IMR-90 (cell line): Measurements from ENCODE around the gene ATP10A. TPM values are rescaled to one million over a fixed set of nuclear protein-coding genes. Genes with fewer than 3 reads are reported as not detected.

Experiments
- ATAC-seq: fragments of 200-7000 bp; cut with Tn5 transposase; 2 replicates; pipeline ENCODE4 v1.9.1; 2020; ENCODE audit warnings: low read depth, mild to moderate bottlenecking, moderate library complexity
- BruUV-seq: library from RNA; stranded (reverse); fragments of 400-500 nt; replicated peaks from 2 replicates; lab custom pipeline; 2021; lab: Mats Ljungman, UMichigan
- CTCF ChIA-PET: fragments of 300-600 bp; formaldehyde crosslinking; extraction: SDS; loops from one replicate; lab custom pipeline; 2021; ENCODE audit warnings: antibody characterized with exemption; lab: Yijun Ruan, JAX
- POLR2A ChIA-PET: fragments of 300-600 bp; sonication (Branson Sonifier 250); formaldehyde crosslinking; loops from one replicate; lab custom pipeline; 2022; ENCODE audit warnings: antibody characterized with exemption; ENCODE audit not compliant: unreplicated experiment; lab: Charles Lee
- DNase-seq: peaks from one replicate; pipeline ENCODE4 v3.0.0; 2013
- H2AFZ ChIP-seq: replicated peaks from 2 replicates; pipeline ENCODE3; 2013; ENCODE audit warnings: low read length, mild to moderate bottlenecking; ENCODE audit not compliant: poor library complexity
- H2AK5ac ChIP-seq: 2 replicates; pipeline ENCODE4 v1.6.1; 2013; ENCODE audit warnings: low read depth, low read length, inconsistent platforms
- H2AK9ac ChIP-seq: replicated peaks from 2 replicates; pipeline ENCODE3; 2013; ENCODE audit warnings: mild to moderate bottlenecking, low read depth, low read length, moderate library complexity; ENCODE audit not compliant: poor library complexity
- H2BK120ac ChIP-seq: 2 replicates; pipeline ENCODE4 v1.6.1; 2013; ENCODE audit warnings: low read depth, low read length, inconsistent platforms
- H2BK15ac ChIP-seq: 3 replicates; pipeline ENCODE4 v1.6.1; 2013; ENCODE audit warnings: low read depth, low read length, inconsistent platforms
- H2BK20ac ChIP-seq: 2 replicates; pipeline ENCODE4 v1.6.1; 2013; ENCODE audit warnings: low read depth, mild to moderate bottlenecking, inconsistent platforms, low read length, moderate library complexity
- H2BK5ac ChIP-seq: 2 replicates; pipeline ENCODE4 v1.6.1; 2013; ENCODE audit warnings: mild to moderate bottlenecking, low read depth, low read length, inconsistent platforms; ENCODE audit not compliant: poor library complexity, severe bottlenecking
- H3K14ac ChIP-seq: replicated peaks from 2 replicates; pipeline ENCODE4 v1.6.1; 2013; ENCODE audit warnings: low read depth, low read length, inconsistent platforms
- H3K18ac ChIP-seq: 2 replicates; pipeline ENCODE4 v1.6.1; 2013; ENCODE audit warnings: low read depth, low read length, control low read depth
- H3K23ac ChIP-seq: 2 replicates; pipeline ENCODE4 v1.6.1; 2013; ENCODE audit warnings: low read depth, low read length, inconsistent platforms
- H3K27ac ChIP-seq: 2 replicates; pipeline ENCODE4 v1.5.1; 2013; ENCODE audit warnings: mild to moderate bottlenecking, control low read depth, low read length; ENCODE audit not compliant: insufficient read depth
- H3K27me3 ChIP-seq: 2 replicates; pipeline ENCODE4 v1.6.1; 2013; ENCODE audit warnings: low read length; ENCODE audit not compliant: control insufficient read depth, insufficient read depth
- H3K36me3 ChIP-seq: 2 replicates; pipeline ENCODE4 v1.6.1; 2013; ENCODE audit warnings: low read length, mixed read lengths; ENCODE audit not compliant: control insufficient read depth, insufficient read depth
- H3K4ac ChIP-seq: 2 replicates; pipeline ENCODE4 v1.6.1; 2013; ENCODE audit warnings: low read depth, low read length, inconsistent platforms
- H3K4me1 ChIP-seq: 2 replicates; pipeline ENCODE4 v1.6.1; 2013; ENCODE audit warnings: low read length, mixed read lengths; ENCODE audit not compliant: control insufficient read depth, insufficient read depth
- H3K4me2 ChIP-seq: 2 replicates; pipeline ENCODE4 v1.6.1; 2013; ENCODE audit warnings: low read depth, mild to moderate bottlenecking, control low read depth, low read length, moderate library complexity
- H3K4me3 ChIP-seq: 2 replicates; pipeline ENCODE4 v1.5.1; 2013; ENCODE audit warnings: low read depth, mild to moderate bottlenecking, control low read depth, low read length, moderate library complexity; ENCODE audit not compliant: insufficient read depth
- H3K56ac ChIP-seq: 2 replicates; pipeline ENCODE4 v1.6.1; 2013; ENCODE audit warnings: low read length, inconsistent platforms; ENCODE audit not compliant: insufficient read depth; ENCODE audit errors: extremely low read depth
- H3K79me1 ChIP-seq, 2 experiments: 2 replicates each; pipeline ENCODE4 v1.6.1; 2013; ENCODE audit warnings: low read length in 2 of 2, inconsistent platforms in 1 of 2, low read depth in 1 of 2
- H3K9ac ChIP-seq: 2 replicates; pipeline ENCODE4 v1.6.1; 2013; ENCODE audit warnings: low read depth, low read length, control low read depth
- H3K9me1 ChIP-seq: 2 replicates; pipeline ENCODE4 v1.6.1; 2013; ENCODE audit warnings: low read length, inconsistent platforms; ENCODE audit not compliant: insufficient read depth
- H3K9me3 ChIP-seq: 2 replicates; pipeline ENCODE4 v1.6.1; 2013; ENCODE audit warnings: low read length; ENCODE audit not compliant: control insufficient read depth, insufficient read depth
- H4K20me1 ChIP-seq: 2 replicates; pipeline ENCODE4 v1.6.1; 2013; ENCODE audit warnings: low read length, inconsistent platforms; ENCODE audit not compliant: insufficient read depth
- H4K5ac ChIP-seq: 2 replicates; pipeline ENCODE4 v1.6.1; 2013; ENCODE audit warnings: mild to moderate bottlenecking, low read depth, low read length, control low read depth
- H4K8ac ChIP-seq, 2 experiments: 2 replicates each; pipeline ENCODE4 v1.6.1; 2013; ENCODE audit warnings: low read depth in 2 of 2, low read length in 2 of 2, control low read depth in 1 of 2, inconsistent platforms in 1 of 2
- H4K91ac ChIP-seq: 2 replicates; pipeline ENCODE4 v1.6.1; 2013; ENCODE audit warnings: low read depth, low read length, inconsistent platforms; ENCODE audit not compliant: insufficient read depth
- BHLHE40 ChIP-seq: fragments of 150-350 bp; IDR thresholded peaks from 2 replicates; pipeline ENCODE4 v1.6.1; 2016; ENCODE audit warnings: mild to moderate bottlenecking, low read depth, low read length
- CEBPB ChIP-seq: IDR thresholded peaks from 2 replicates; pipeline ENCODE4 v1.6.1; 2012; ENCODE audit warnings: low read depth, low read length, improper control_type of control experiment
- CHD1 ChIP-seq: IDR thresholded peaks from 2 replicates; pipeline ENCODE4 v1.6.1; 2012; ENCODE audit warnings: low read depth, low read length, improper control_type of control experiment
- CTCF ChIP-seq: conservative IDR thresholded peaks from 2 replicates; pipeline ENCODE4 v1.5.1; 2012; ENCODE audit warnings: mild to moderate bottlenecking, low read depth, low read length, improper control_type of control experiment
- ELK1 ChIP-seq: fragments of 150-350 bp; IDR thresholded peaks from 2 replicates; pipeline ENCODE4 v1.6.1; 2016; ENCODE audit warnings: low read depth, mild to moderate bottlenecking, low read length, moderate library complexity, borderline replicate concordance
- FOS ChIP-seq: fragments of 150-350 bp; IDR thresholded peaks from 2 replicates; pipeline ENCODE4 v1.6.1; 2016; ENCODE audit warnings: low read depth, low read length
- MAFK ChIP-seq: IDR thresholded peaks from 2 replicates; pipeline ENCODE4 v1.6.1; 2012; ENCODE audit warnings: low read depth, low read length, improper control_type of control experiment
- MAZ ChIP-seq: IDR thresholded peaks from 2 replicates; pipeline ENCODE4 v1.6.1; 2012; ENCODE audit warnings: low read depth, mild to moderate bottlenecking, low read length, improper control_type of control experiment, moderate library complexity, borderline replicate concordance
- MXI1 ChIP-seq: IDR thresholded peaks from 2 replicates; pipeline ENCODE4 v1.6.1; 2012; ENCODE audit warnings: low read depth, mild to moderate bottlenecking, low read length, moderate library complexity, borderline replicate concordance
- NFE2L2 ChIP-seq: fragments of 150-350 bp; IDR thresholded peaks from 2 replicates; pipeline ENCODE4 v1.6.1; 2016; ENCODE audit warnings: low read depth, mild to moderate bottlenecking, low read length
- POLR2A ChIP-seq: IDR thresholded peaks from 2 replicates; pipeline ENCODE4 v1.6.1; 2012; ENCODE audit warnings: mild to moderate bottlenecking, low read depth, low read length
- RAD21 ChIP-seq: IDR thresholded peaks from 2 replicates; pipeline ENCODE4 v1.6.1; 2012; ENCODE audit warnings: low read length, improper control_type of control experiment
- RFX5 ChIP-seq: IDR thresholded peaks from 2 replicates; pipeline ENCODE4 v1.8.0; 2012; ENCODE audit warnings: low read depth, mild to moderate bottlenecking, low read length, moderate library complexity
- SMC3 ChIP-seq: fragments of 150-350 bp; IDR thresholded peaks from 2 replicates; pipeline ENCODE4 v1.6.1; 2016; ENCODE audit warnings: low read depth, mild to moderate bottlenecking, antibody characterized with exemption, low read length, moderate library complexity
- USF2 ChIP-seq: fragments of 150-350 bp; IDR thresholded peaks from 2 replicates; pipeline ENCODE4 v1.6.1; 2017; ENCODE audit warnings: mild to moderate bottlenecking, antibody characterized with exemption, low read length, low read depth
- WGBS, 2 experiments: methylation state at CpG; one replicate each; pipeline versions ENCODE4 v1.1.5 to v1.1.7; 2013; ENCODE audit warnings: missing lambda C conversion rate in 2 of 2; ENCODE audit not compliant: insufficient read length in 1 of 2; ENCODE audit errors: extremely low coverage in 2 of 2; 5-methylcytosine and 5-hydroxymethylcytosine counted together
- dilution Hi-C: fragments of 300-500 bp; cut with HindIII; formaldehyde crosslinking; loops from one replicate; pipeline ENCODE4 v1.14.3; 2018; ENCODE audit warnings: low sequenced_read_pairs; ENCODE audit not compliant: unreplicated experiment
- in situ Hi-C: fragments of 300-500 bp; cut with MboI; formaldehyde crosslinking; loops from 3 replicates; pipeline ENCODE4 v1.14.3; 2019; ENCODE audit warnings: low sequenced_read_pairs, inconsistent platforms, mixed read lengths
- intact Hi-C: fragments of 100-400 bp; cut with micrococcal nuclease; formaldehyde crosslinking; loops from 2 replicates; pipeline ENCODE4 v1.10.0; 2022
- polyA plus RNA-seq, 3 experiments: library from polyadenylated mRNA; depleted of rRNA; stranded (reverse); fragments of >200 nt; gene quantifications; 2 replicates each; pipeline ENCODE4 v1.2.3, GENCODE V29; 2012; ENCODE audit warnings: low replicate concordance in 1 of 3
- total RNA-seq: library from RNA; depleted of rRNA; stranded (reverse); fragments of >200 nt; gene quantifications from 2 replicates; pipeline ENCODE4 v1.2.3, GENCODE V29; 2012

Gene ATP10A
- total and polyA plus RNA-seq, 2 of the 4 experiments (the other 2 are of a cell fraction) = 13.8 to 16.0 TPM

GRCh38 chr15:25711164-25711563, 152.0 kb downstream of the ATP10A start:
- Histone ChIP-seq H3K23ac (no peak overlapping the region), H3K9me3 (no peaks in the 10 kb centered on the region), H3K4me3 (no peak overlapping the region), H2BK15ac (no peak overlapping the region), H4K20me1 (no peaks in the 10 kb centered on the region), H3K36me3 (peaks cover 4% of the 10 kb centered on the region; the same call in 1 of the 2 replicates), H3K4me1 (peaks cover 2% of the 10 kb centered on the region; the same call in 1 of the 2 replicates), H2BK5ac (no peak overlapping the region), H3K27ac (no peak overlapping the region), H3K9me1 (peaks cover 9% of the 10 kb centered on the region), H3K18ac (no peak overlapping the region), H3K79me1 (peaks cover 0 to 9% of the 10 kb centered on the region in 2 experiments; a peak in 3 of 4 replicates), H3K14ac (no peak overlapping the region), H3K4me2 (no peak overlapping the region), H4K8ac (no peak overlapping the region), H2BK20ac (no peak overlapping the region), H2AFZ (no peak overlapping the region), H4K5ac (no peak overlapping the region), H2BK120ac (no peak overlapping the region), H3K9ac (no peak overlapping the region), H2AK5ac (no peak overlapping the region), H3K4ac (no peak overlapping the region), H3K56ac (no peak overlapping the region), H3K27me3 (no peaks in the 10 kb centered on the region), H4K91ac (no peak overlapping the region), H2AK9ac (no peak overlapping the region)
- intact Hi-C loops (no loop called here), in situ Hi-C loops (loop anchor here (25.0 kb wide), 1 partner anchor 551 kb away; no protein-coding TSS in a partner anchor), dilution Hi-C loops (no loop called here)
- POLR2A ChIA-PET = no interaction called here
- WGBS, 2 experiments = 96% methylated on average over 4 of the region's 9 CpGs; no CpG with 5 or more reads in 1 of the 2 experiments
- CTCF ChIA-PET = no interaction called here
- no peak for TF ChIP-seq CTCF
- TF ChIP-seq CEBPB = no peak
- TF ChIP-seq RAD21 = no peak
- no peak for TF ChIP-seq MXI1
- TF ChIP-seq SMC3 = no peak
- TF ChIP-seq ELK1 = no peak
- TF ChIP-seq USF2 = no peak
- TF ChIP-seq RFX5 = no peak
- TF ChIP-seq MAZ = no peak
- TF ChIP-seq MAFK = no peak
- TF ChIP-seq CHD1 = no peak
- no peak for TF ChIP-seq NFE2L2
- TF ChIP-seq BHLHE40 = no peak
- TF ChIP-seq POLR2A = no peak
- TF ChIP-seq FOS = no peak
- BruUV-seq = no TSS peak
- ATAC-seq = no peak
- no peak for DNase-seq
